Esophagus (tissue), 2 donors: Measurements from ENCODE around the gene CSNK1D. TPM values are rescaled to one million over a fixed set of nuclear protein-coding genes. Genes with fewer than 3 reads are reported as not detected.
A peak's percentile ranks its signal among the peaks of the same experiment; 100 is the strongest.

Source experiments
- H3K27ac ChIP-seq, 2 donors: one replicate each; pipeline ENCODE4 v1.5.1; 2013; ENCODE audit warnings: low read depth in 2 of 2, mild to moderate bottlenecking in 2 of 2, inconsistent platforms in 1 of 2, low read length in 1 of 2, moderate library complexity in 1 of 2
- H3K27me3 ChIP-seq, 2 donors: one replicate each; pipeline ENCODE4 v1.6.1; 2013; ENCODE audit warnings: low read length in 2 of 2, control low read depth in 1 of 2, mild to moderate bottlenecking in 1 of 2; ENCODE audit not compliant: insufficient read depth in 2 of 2, control insufficient read depth in 1 of 2
- H3K36me3 ChIP-seq, 2 donors: one replicate each; pipeline ENCODE4 v1.6.1; 2013; ENCODE audit warnings: low read length in 1 of 2; ENCODE audit not compliant: control insufficient read depth in 2 of 2, insufficient read depth in 2 of 2
- H3K4me1 ChIP-seq, 2 donors: one replicate each; pipeline ENCODE4 v1.6.1; 2013; ENCODE audit warnings: low read length in 1 of 2; ENCODE audit not compliant: control insufficient read depth in 2 of 2, insufficient read depth in 2 of 2
- H3K4me3 ChIP-seq, 2 donors: one replicate each; pipeline ENCODE4 v1.5.1; 2013; ENCODE audit warnings: low read length in 2 of 2, mild to moderate bottlenecking in 2 of 2, low read depth in 1 of 2, moderate library complexity in 1 of 2
- H3K9me3 ChIP-seq, 2 donors: one replicate each; pipeline ENCODE4 v1.6.1; 2013; ENCODE audit warnings: mild to moderate bottlenecking in 2 of 2, low read depth in 1 of 2, low read length in 1 of 2, moderate library complexity in 1 of 2; ENCODE audit not compliant: control insufficient read depth in 2 of 2, insufficient read depth in 1 of 2
- WGBS, 2 donors: extraction: QIAGEN DNeasy Blood & Tissue Kit; methylation state at CpG; one replicate each; pipeline ENCODE4 v1.1.7; 2013; 5-methylcytosine and 5-hydroxymethylcytosine counted together
- polyA plus RNA-seq, 2 donors: library from polyadenylated mRNA; stranded (reverse); fragments of 200-250 nt; gene quantifications; one replicate each; pipeline ENCODE4 v1.2.3, GENCODE V29; 2013
- donor health status: healthy with polysubstance abuse.
- donor health status: Bipolar disorder and iron deficiency.

Gene CSNK1D
- polyA plus RNA-seq, 2 donors = 63.7 to 79.6 TPM

GRCh38 chr17:82317394-82318168, 44.1 kb upstream of the CSNK1D start, which contains the start of gene CD7:
TSS of gene CD7 (minus strand) at chr17:82317608. CDS start at chr17:82317495, 113 bp downstream.
- peaks cover 0 to 8% of the 10 kb centered on the region in 2 donors for H3K4me1 ChIP-seq
- H3K27ac ChIP-seq = no peak within 1 kb of the TSS
- peaks cover 0 to 5% of the 10 kb centered on the region in 2 donors for H3K27me3 ChIP-seq
- H3K9me3 ChIP-seq = peaks cover 6% of the 10 kb centered on the region in 2 donors
- peak within 1 kb of the TSS in 1 of 2 donors; percentile 38 for H3K4me3 ChIP-seq
- H3K36me3 ChIP-seq = no peaks in the 10 kb centered on the region
- 73 to 77% methylated on average over 25 to 26 of the region's 26 CpGs for WGBS, 2 donors

- Histone ChIP-seq H3K27me3 (peaks cover 0 to 5% of the 10 kb centered on the region in 2 donors), H3K4me3 (peak overlapping the region in 1 of 2 donors; percentile 38), H3K36me3 (no peaks in the 10 kb centered on the region), H3K9me3 (peaks cover 6% of the 10 kb centered on the region in 2 donors), H3K4me1 (peaks cover 0 to 8% of the 10 kb centered on the region in 2 donors), H3K27ac (no peak overlapping the region)
- WGBS, 2 donors = 64 to 66% methylated on average over 29 of the region's 29 CpGs
These were observed 43.3 kb upstream of the CSNK1D start for GRCh38 chr17:82316651-82317393.

GRCh38 chr17:82315703-82316358, 42.3 kb upstream of the CSNK1D start:
- no peak overlapping the region for H3K27ac ChIP-seq
- H3K4me3 ChIP-seq = peak overlapping the region; percentile 2 to 35
- no peaks in the 10 kb centered on the region for H3K36me3 ChIP-seq
- H3K4me1 ChIP-seq = peaks cover 0 to 8% of the 10 kb centered on the region in 2 donors
- H3K27me3 ChIP-seq = peaks cover 0 to 5% of the 10 kb centered on the region in 2 donors
- 10 to 13% methylated on average over 34 to 36 of the region's 36 CpGs for WGBS, 2 donors
- peaks cover 6% of the 10 kb centered on the region in 2 donors for H3K9me3 ChIP-seq

GRCh38 chr17:82314727-82315605, 41.5 kb upstream of the CSNK1D start:
- H3K27me3 ChIP-seq = peaks cover 0 to 5% of the 10 kb centered on the region in 2 donors
- peaks cover 6% of the 10 kb centered on the region in 2 donors for H3K9me3 ChIP-seq
- H3K36me3 ChIP-seq = no peaks in the 10 kb centered on the region
- H3K27ac ChIP-seq = no peak overlapping the region
- H3K4me1 ChIP-seq = peaks cover 0 to 8% of the 10 kb centered on the region in 2 donors
- H3K4me3 ChIP-seq = peak overlapping the region in 1 of 2 donors; percentile 2
- 40 to 48% methylated on average over 27 to 32 of the region's 32 CpGs for WGBS, 2 donors

GRCh38 chr17:82314012-82314726, 40.7 kb upstream of the CSNK1D start:
- Histone ChIP-seq H3K4me3 (no peak overlapping the region), H3K4me1 (peaks cover 0 to 8% of the 10 kb centered on the region in 2 donors), H3K9me3 (peaks cover 0 to 4% of the 10 kb centered on the region in 2 donors), H3K27ac (no peak overlapping the region), H3K36me3 (no peaks in the 10 kb centered on the region), H3K27me3 (peaks cover 0 to 5% of the 10 kb centered on the region in 2 donors)
- 76 to 79% methylated on average over 21 to 27 of the region's 27 CpGs for WGBS, 2 donors

GRCh38 chr17:82313195-82314011, 39.9 kb upstream of the CSNK1D start:
- Histone ChIP-seq H3K4me3 (no peak overlapping the region), H3K9me3 (no peaks in the 10 kb centered on the region), H3K36me3 (no peaks in the 10 kb centered on the region), H3K27ac (no peak overlapping the region), H3K27me3 (peaks cover 0 to 5% of the 10 kb centered on the region in 2 donors), H3K4me1 (peaks cover 0 to 8% of the 10 kb centered on the region in 2 donors)
- WGBS, 2 donors = 80 to 85% methylated on average over 28 of the region's 28 CpGs

- 90 to 93% methylated on average over 13 of the region's 13 CpGs for WGBS, 2 donors
- H3K27ac ChIP-seq = no peak overlapping the region
- peaks cover 0 to 8% of the 10 kb centered on the region in 2 donors for H3K4me1 ChIP-seq
- no peak overlapping the region for H3K4me3 ChIP-seq
- no peaks in the 10 kb centered on the region for H3K9me3 ChIP-seq
- H3K36me3 ChIP-seq = no peaks in the 10 kb centered on the region
- H3K27me3 ChIP-seq = peaks cover 0 to 5% of the 10 kb centered on the region in 2 donors
These were observed 38.5 kb upstream of the CSNK1D start for GRCh38 chr17:82311971-82312370.

GRCh38 chr17:82310877-82311276, 37.4 kb upstream of the CSNK1D start:
- Histone ChIP-seq H3K9me3 (no peaks in the 10 kb centered on the region), H3K27me3 (peaks cover 0 to 5% of the 10 kb centered on the region in 2 donors)

More at GRCh38 chr17:82310877-82311276, 37.4 kb upstream of the CSNK1D start:
- H3K4me1 ChIP-seq = peaks cover 0 to 3% of the 10 kb centered on the region in 2 donors
- no peak overlapping the region for H3K4me3 ChIP-seq
- WGBS, 2 donors = 83 to 87% methylated on average over 21 of the region's 21 CpGs
- no peaks in the 10 kb centered on the region for H3K36me3 ChIP-seq
- H3K27ac ChIP-seq = no peak overlapping the region
